DMS53 (cell line): ENCODE measurements around the gene ELAC1.
A peak's percentile ranks its signal among the peaks of the same experiment; 100 is the strongest.
"Not testable (repeated sequence)": the region's sequence is repeated elsewhere in the genome, so short reads cannot be mapped to it uniquely, and the experiment has no call there.

Experiments
- DNase-seq: peaks from one replicate; lab custom pipeline; 2025; lab: John Stamatoyannopoulos, UW

Gene ELAC1

DNA sequence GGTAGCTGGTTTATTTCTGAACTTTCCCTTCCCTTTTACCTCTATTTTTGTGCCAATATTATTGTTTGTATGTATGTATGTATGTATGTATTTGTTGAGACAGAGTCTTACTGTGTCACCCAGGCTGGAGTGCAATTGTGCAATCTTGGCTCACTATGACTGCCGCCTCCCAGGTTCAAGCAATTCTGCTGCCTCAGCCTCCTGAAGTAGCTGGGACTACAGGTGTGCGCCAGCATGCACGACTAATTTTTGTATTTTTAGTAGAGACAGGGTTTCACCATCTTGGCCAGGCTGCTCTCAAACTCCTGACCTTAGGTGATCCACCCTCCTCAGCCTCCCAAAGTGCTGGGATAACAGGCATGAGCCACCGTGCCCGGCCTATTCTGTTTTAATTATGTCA, 4.6 kb downstream of the ELAC1 start:
- DNase-seq: not testable (repeated sequence)

DNA sequence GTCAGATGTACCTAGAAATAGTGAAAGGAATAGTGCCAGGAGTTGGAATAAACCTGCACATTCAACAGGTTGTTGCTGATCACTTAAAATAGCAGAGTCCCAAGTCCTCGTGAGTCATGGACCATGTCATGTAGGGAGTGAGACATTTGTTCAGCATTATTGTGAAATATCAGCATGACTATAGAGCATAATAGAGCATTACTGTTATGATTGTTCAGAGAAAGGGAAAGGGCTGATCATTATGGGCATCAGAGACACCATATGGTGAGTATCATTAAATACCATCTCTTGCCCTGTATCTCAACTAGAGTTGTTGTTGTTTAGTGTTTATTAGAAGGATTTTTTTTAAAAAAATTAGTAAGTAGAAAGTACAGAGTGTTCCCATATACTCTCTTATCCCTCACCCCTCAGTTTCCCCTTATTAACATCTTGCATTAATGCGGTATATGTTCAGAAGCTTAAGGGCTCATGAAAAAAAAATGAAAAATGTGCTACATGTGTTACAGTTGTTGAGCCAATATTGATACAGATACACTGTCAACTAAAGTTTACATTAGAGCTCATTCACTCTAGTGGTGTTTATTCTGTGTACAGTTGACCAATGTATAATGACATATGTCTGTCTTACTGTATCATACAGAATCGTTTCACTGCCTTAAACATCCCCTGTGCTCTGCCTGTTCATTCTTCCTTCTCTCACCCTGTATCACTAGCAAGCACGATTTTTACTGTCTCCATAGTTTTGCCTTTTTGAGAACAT, 5.7 kb downstream of the ELAC1 start:
- peak; percentile 81 for DNase-seq

DNA sequence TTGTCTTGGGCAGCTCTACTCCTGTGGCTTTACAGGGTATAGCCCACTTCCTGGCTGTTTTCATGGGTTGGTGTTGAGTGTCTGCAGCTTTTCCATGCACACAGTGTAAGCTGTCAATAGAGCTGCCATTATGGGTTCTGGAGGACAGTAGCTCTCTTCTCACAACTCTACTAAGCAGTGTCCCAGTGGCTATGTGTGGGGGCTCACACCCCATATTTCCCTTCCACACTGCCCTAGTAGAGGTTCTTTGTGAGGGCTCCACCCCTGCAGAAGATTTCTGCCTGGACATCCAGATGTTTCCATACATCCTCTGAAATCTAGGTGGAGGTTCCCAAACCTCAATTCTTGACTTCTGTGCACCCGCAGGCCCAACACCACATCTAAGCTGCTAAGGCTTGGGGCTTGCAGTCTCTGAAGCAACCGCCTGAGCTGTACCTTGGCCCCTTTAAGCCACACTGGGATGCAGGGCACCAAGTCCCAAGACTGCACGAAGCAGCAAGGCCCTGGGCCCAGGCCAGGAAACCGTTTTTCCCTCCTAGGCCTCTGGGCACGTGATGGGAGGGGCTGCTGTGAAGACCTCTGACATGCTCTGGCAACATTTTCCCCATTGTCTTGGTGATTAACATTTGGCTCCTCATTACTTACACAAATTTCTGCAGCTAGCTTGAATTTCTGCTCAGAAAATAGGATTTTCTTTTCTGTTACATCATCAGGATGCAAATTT, 9.4 kb downstream of the ELAC1 start:
- DNase-seq: peak; percentile 17

DNA sequence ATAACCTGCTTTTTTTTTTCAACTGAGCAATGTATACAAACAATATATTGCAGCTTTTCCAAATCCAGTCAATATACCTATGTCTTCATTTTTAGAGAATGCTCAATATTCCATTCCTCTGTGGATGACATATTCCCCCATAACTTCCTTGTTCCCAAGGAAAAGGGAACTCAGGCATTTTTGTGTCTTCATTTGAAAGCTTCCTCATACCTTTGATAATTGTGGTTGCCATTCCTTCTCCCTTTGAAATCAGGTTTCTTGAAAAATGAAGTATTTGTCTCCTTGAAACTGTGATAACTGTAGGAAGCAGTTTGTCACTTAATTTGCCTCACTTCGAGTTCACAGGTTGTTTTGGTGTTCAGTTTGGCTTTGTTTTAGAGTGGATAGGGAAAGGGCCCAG, 13.5 kb downstream of the ELAC1 start:
- no peak for DNase-seq

DNA sequence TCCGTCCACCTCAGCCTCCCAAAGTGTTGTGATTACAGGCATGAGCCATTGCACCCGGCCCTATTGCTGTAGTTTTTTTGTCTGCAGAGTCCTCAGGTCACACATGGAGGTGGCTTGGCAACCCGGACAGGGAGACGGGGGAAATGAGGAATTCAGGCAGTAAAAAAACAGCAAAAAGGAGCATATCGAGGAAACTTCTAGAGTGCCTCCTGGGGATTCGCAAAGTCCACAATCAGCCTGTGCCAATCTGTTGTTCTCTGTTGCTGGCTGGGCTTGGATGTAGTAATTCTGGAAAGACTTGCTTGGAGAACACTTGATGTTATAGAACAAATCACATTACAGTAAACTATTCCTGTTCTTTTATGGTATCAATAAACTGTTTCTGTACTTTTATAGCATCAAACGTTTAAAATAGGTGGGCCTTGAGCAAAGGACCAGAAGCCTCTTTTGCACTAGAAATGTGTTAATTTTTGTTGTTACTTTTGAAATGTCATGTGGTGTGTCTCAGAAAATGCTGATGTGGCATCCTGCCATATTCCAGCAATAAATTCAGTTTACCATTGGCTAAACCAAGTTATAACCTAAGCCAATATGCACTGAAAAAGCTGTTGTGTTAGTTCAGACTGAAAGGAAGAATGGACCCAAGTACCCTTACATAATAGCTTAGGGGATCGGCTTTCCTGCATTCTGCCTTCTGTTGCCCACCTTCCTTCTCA, 14.4 kb downstream of the ELAC1 start:
- no peak for DNase-seq

DNA sequence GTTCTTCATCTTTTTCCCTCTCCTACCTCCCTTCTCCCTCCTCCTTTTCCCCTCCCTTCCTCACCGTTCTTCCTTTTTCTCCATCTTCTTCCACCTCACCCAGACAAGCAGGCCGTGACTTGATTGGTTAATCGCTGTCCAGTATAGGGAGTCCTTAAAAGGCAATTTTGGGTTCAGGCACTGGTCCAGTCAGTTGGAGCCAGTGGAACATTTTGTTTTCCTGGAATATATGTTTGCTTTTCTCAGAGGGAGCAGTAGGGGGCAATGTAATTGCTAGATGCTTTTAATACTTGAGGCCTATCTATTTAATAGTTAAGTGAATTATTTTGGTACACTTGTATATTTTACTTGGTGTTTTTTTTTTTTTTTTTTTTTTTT, 15.0 kb downstream of the ELAC1 start:
- DNase-seq: peak; percentile 24

DNA sequence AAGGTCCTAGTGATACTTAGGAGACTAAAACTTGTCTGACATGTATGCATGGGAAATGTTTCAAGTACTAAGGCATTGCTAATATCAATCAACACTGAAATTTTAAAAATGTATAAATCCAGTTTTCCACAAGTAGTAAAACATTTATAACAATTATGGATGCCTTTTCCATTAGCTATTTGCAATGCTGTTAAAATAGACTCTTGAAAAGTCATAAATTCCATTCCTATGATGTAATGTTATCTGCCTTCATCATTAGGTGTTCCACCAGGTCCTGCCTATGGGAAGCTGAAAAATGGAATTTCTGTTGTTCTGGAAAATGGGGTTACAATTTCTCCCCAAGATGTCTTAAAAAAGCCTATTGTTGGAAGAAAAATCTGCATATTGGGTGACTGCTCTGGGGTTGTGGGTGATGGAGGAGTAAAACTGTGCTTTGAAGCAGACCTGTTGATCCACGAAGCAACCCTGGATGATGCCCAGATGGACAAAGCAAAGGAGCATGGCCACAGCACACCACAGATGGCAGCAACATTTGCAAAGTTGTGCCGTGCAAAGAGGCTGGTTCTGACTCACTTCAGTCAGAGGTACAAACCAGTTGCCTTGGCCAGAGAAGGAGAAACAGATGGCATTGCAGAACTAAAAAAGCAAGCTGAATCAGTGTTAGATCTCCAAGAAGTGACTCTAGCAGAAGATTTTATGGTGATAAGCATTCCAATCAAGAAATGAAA, 18.7 kb downstream of the ELAC1 start:
- DNase-seq: peak; percentile 50

DNA sequence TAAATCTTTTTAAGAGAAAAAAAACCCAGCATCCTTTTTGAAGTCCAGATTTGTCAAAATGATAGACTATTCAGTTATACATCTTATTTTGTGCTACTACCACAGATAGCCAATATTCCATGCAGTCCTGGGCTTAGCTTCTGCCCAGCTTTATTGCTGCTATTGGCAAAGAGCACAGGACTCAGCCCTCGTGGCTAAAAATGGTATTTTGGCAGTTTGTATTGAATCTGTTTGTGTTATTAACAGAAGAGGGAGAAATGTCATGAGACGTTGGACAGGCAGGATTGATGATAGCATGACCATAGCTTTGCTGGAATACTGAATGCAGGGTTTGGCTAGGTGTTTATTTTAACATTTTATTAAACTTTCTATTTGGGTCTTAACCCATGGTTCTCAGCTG, 19.4 kb downstream of the ELAC1 start:
- no peak for DNase-seq

DNA sequence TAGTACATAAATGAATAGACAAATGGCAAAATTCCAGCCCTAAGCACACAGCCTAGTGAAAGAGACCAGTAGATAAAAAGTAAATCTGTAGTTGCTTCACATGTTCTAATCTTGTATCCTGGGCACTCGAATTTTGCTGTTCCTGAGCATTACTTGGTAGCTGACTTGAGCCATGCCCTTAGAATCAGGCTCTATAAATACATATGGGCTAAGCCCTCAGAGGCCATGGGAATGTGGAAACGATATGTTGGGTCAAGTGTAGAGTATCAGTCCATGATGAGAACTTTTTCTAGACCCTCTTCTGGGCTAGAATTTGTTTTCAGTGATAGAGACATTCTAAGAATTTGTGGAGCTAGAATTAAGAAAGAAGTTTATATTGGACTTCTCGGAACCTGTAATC, 21.9 kb downstream of the ELAC1 start:
- no peak for DNase-seq

DNA sequence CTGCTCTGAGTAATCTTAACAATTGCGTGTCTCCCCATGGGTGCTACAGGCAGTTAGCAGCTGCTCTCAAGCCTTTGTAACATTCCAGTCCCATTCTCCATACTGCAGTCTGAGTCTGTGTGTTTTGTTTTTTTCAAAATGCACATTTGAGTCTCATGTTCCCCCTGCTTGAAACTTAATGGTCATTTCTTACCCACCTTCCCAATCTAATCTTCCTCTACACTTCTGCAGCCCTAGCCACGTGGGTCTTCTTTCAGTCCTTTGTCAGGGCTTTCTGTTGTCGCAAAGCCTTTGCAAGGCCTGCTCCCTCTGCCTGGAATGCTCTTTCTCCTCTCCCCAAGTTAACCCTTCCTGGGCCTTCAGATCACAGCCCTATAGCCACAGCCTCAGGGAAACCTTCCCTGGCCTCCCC, 24.5 kb downstream of the ELAC1 start:
- no peak for DNase-seq

DNA sequence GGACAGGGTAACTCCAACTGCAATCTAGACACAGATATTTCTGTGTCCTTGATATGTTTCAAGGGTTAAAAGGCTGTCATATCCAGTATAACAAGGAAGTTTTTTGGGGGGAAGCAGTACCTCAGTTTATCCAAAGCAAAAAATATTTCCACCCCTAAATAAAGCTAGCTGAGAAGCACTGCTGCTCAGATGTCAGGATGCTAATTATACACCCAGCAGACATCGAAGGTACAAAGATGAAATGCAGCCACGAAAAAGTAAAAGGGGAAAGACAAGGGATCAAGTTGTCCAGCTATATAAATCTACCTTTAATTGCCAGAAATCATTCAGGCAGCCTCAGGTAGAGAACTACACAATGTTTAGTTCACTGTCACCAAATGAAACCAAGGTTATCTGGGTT, 26.2 kb downstream of the ELAC1 start:
- no peak for DNase-seq

DNA sequence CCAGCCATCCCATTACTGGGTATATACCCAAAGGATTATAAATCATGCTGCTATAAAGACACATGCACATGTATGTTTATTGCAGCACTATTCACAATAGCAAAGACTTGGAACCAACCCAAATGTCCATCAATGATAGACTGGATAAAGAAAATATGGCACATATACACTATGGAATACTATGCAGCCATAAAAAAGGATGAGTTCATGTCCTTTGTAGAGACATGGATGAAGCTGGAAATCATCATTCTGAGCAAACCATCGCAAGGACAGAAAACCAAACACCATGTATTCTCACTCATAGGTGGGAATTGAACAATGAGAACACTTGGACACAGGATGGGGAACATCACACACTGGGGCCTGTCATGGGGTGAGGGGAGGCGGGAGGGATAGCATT, 35.3 kb downstream of the ELAC1 start:
- not testable (repeated sequence) for DNase-seq

DNA sequence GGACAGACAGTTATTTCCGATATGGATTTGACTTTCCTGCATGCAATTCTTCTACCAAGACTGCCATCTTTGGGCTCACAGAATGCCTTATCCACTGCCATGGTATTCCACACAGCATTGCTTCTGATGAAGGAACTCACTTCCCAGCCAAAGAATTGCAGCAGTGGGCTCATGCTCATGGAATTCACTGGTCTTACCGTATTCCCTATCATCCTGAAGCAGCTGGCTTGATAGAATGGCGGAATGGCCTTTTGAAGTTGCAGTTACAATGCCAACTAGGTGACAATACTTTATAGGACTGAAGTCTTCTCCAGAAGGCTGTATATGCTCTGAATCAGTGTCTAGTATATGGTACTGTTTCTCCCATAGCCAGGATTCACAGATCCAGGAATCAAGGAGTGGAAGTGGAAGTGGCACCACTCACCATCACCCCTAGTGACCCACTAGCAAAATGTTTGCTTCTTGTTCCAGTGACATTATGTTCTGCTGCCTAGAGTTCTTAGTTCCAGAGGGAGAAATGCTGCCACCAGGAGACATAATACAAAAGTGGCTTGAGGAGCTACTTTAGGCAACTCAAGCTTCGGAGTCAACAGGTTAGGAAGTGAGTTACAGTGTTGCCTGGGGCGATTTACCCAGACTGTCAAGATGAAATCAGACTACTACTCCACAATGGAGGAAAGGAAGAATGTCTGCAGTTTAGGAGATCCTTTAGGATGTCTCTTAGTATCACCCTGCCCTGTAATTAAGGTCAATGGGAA, 38.4 kb downstream of the ELAC1 start:
- no peak for DNase-seq

DNA sequence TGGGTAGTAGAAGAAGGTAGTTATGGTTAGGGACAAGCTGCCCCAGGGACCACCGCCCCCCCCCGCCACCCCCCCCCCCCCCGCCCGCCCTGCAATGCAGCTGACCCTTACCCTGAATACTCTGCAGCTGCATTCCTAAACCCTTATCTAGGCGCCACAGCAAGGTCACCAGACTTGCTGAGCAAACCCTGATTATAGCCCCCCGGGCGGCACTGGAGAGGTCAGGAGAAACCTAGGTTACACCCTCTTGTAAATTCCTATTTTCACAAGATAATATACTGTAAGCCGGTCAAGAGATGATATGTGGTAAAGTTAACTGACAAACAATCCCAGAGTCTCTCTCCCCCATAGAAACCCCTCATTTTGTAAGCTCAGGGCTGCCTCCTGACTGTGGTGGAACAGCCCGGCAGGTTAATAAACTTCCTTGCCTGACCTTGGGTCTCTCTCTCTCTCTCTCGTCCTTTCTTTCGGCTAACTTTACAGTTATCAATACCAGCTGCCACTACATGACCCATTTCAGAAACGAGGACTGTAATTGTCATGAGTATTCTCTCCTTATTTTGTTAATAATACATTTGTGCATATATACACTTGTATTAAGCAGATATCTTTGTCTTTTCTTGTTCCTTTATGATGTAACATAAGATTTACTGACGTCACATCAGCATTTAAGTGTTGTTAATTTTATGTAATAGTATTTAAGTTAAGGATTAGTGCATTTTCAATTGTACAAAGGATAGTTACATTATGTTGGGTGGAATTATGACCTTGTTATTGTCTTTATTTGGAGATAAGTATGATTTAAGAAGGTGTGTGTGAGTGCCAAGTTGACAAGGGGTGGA, 39.3 kb downstream of the ELAC1 start:
- no peak for DNase-seq

DNA sequence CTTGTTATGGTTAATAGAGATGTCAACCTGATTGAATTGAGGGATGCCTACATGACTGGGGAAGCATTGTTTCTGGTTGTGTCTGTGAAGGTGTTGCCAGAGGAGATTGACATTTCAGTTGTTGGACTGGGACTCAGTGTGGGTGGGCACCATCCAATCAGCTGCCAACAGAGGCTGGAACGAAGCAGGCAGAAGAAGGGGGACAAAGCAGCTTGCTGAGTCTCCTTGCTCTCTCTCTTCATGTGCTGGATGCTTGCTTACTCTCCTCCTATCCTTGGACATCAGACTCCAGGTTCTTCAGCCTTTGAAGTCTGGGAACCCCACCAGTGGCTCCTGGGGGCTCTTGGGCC, 39.9 kb downstream of the ELAC1 start:
- no peak for DNase-seq

DNA sequence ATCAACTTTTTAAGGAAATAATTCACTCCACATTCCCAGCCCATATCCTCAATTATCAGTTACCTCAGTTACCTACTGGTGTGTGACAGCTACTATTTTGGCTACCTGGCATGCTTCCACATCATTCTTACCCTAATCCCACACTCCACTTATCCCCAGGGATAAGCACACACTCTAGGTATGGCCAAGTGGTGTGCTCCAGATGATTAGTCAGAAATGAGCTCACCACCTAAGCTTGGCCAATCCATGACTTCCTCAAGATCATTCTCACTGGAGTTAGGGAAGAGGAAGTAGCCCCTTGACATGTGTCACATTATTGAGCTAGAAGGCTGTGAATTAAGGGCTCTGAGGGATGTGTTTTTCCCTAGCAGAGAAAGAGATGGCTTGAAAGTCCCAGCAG, 41.2 kb downstream of the ELAC1 start:
- DNase-seq: peak; percentile 98

DNA sequence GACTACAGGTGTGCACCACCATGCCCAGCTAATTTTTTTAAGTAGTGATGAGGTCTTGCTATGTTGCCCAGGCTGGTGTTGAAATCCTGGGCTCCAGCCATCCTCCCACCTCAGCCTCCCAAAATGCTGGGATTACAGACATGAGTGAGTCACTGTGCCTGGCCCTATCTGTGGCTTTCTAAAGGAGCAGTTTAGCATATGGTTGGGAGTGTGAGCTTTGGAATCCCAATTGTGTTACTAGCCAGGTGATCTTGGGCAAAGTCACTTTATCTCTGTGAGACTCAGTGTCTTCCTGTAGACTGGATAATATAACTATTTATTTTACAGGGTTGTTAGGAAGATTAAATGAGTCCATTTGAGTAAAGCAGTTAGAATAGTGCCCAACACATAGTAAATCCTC, 42.4 kb downstream of the ELAC1 start:
- no peak for DNase-seq

DNA sequence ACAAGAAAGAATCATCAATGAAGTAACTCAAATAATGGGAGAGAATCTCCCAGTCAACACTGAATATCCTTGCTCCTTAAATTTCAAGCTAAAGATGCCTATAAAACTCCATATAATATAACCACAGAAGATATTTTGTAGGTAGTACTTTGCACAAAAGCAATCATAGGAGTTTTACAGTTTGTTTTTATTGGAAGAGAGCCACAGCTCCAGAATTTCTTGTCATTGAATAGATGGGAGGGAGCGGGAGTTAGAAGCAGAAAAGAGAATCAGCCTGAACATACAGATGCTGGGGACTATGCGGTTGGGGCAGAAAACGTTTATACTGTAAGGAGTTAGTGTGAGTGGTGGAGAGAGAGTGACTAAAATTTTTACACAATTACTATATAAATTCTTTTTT, 43.9 kb downstream of the ELAC1 start:
- DNase-seq: no peak

DNA sequence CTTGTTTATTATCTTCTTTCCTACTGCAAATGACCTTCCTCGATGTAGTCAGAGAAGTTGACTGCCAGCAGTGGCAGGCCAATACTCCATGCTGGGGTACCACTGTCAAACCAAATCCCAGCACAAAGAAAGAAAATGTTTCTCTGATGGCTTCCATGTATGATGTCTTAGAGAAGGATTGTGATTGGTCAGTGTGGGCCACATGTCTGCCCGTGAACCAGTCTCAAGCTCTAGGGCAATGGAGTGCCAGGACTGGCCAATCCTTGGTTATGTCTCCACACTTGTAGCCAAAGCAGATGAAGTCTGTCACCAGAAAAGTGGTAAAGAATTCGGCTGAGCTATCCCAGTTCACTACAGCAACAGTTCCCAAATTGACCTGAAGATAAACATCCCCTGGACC, 44.6 kb downstream of the ELAC1 start:
- DNase-seq: no peak

DNA sequence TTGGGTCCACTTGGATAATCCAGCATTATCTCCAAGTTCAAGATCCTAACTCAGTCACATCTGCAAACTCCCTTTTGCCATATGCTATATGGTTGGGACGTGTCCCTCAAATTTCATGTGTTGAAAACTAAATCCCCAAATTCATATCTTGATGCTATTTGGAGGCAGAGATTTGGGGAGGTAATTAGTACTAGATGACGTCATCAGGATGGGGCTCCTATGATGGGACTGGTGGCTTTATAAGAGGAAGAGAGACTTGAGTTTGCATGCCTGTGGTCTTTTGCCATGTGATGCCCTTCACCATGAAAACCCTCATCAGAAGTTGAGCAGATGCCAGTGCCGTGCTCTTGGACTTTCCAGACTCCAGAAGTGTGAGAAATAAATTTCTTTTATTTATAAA, 45.4 kb downstream of the ELAC1 start:
- DNase-seq: no peak
